Measurements from ENCODE around the gene PPP1R14B.

Gene PPP1R14B

GRCh38 chr11:64231546-64231945 is 15.2 kb downstream of the PPP1R14B start:
- H3K27ac ChIP-seq: no peak overlapping the region
- no peak for TF ChIP-seq ZFX (IDR thresholded peaks at IDR 0.05)
- TF ChIP-seq, protein P1, sequence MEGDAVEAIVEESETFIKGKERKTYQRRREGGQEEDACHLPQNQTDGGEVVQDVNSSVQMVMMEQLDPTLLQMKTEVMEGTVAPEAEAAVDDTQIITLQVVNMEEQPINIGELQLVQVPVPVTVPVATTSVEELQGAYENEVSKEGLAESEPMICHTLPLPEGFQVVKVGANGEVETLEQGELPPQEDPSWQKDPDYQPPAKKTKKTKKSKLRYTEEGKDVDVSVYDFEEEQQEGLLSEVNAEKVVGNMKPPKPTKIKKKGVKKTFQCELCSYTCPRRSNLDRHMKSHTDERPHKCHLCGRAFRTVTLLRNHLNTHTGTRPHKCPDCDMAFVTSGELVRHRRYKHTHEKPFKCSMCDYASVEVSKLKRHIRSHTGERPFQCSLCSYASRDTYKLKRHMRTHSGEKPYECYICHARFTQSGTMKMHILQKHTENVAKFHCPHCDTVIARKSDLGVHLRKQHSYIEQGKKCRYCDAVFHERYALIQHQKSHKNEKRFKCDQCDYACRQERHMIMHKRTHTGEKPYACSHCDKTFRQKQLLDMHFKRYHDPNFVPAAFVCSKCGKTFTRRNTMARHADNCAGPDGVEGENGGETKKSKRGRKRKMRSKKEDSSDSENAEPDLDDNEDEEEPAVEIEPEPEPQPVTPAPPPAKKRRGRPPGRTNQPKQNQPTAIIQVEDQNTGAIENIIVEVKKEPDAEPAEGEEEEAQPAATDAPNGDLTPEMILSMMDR (conservative IDR thresholded peaks at IDR 0.05): no peak

- TF ChIP-seq, protein P1 (conservative IDR thresholded peaks at IDR 0.05): no peak
- no peak for TF ChIP-seq ZFX (IDR thresholded peaks at IDR 0.05)
- H3K27ac ChIP-seq: peak overlapping the region; percentile 78
Measured at GRCh38 chr11:64230985-64231365, 15.8 kb downstream of the PPP1R14B start.

DNA sequence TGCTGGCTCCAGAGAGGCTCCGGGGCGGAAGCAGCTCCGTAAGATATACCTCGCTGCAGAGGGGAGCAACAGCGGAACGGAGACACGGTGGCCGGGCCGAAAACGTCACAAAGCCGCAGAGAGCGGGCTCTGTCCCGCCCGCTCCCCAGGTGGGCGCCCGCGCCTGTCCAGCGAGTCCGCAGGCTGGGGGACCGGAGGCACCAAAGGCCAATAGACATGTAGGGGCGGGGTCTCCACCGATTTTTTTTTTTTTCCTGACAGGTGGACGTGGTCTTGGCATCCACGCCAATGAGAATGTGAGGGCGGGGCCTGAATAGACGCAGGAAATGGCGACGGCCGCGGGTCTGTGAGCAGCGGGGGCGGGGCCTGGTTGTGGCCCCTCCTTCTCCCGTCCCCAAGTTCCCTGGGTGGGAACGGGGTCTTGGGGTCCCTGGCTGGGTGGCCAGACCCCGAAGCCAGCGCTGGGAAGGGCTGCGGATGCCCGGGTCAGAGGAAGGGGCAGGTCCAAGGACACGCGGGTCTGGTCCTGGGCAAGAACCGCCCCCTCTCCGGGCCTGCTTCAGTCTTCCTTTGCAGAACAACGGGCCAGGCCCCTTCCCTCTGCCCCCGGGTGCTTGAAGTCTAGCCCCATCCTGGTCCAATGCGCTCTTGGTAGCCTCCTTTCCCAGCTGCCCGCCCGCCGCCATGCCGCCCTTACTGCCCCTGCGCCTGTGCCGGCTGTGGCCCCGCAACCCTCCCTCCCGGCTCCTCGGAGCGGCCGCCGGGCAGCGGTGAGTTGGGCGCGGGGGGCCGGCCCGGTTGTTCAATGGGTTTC is 16.4 kb downstream of the PPP1R14B start, which contains the start of gene DNAJC4:
DNAJC4 (plus strand) TSS at position 378 of the 814 bp plus-strand sequence; CDS start at position 685, 307 bp downstream.
- H3K27ac ChIP-seq: peak within 1 kb of the TSS; percentile 78
- TF ChIP-seq ZFX (IDR thresholded peaks at IDR 0.05): no peak; the same call in 1 of the 2 replicates
- TF ChIP-seq, protein P1 (conservative IDR thresholded peaks at IDR 0.05): no peak

DNA sequence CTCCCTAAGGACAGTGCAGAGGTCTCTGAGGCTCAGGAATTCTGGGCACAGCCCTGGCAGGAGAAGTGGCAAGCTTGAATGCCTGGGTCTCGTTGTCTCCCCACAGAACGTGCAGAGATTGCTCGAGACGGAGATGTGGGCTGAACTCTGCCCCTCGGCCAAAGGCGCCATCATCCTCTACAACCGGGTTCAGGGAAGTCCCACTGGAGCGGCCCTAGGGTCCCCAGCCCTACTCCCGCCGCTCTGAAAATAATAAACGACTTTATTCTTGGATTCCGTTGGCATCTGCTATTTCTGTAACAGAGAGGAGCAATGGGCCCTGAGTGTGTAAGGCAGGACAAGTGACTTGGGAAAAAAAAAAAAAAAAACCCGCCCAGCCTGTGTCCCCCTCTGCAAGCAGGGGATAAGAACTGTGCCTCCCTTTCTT is 17.0 kb downstream of the PPP1R14B start:
- peak overlapping the region; percentile 78 for H3K27ac ChIP-seq
- TF ChIP-seq ZFX (IDR thresholded peaks at IDR 0.05): no peak
- TF ChIP-seq, protein P1 (conservative IDR thresholded peaks at IDR 0.05): no peak

GRCh38 chr11:64229090-64229743 is 17.5 kb downstream of the PPP1R14B start:
- H3K27ac ChIP-seq: peak overlapping the region; percentile 78
- TF ChIP-seq, protein P1 (conservative IDR thresholded peaks at IDR 0.05): no peak
- TF ChIP-seq ZFX (IDR thresholded peaks at IDR 0.05): no peak

DNA sequence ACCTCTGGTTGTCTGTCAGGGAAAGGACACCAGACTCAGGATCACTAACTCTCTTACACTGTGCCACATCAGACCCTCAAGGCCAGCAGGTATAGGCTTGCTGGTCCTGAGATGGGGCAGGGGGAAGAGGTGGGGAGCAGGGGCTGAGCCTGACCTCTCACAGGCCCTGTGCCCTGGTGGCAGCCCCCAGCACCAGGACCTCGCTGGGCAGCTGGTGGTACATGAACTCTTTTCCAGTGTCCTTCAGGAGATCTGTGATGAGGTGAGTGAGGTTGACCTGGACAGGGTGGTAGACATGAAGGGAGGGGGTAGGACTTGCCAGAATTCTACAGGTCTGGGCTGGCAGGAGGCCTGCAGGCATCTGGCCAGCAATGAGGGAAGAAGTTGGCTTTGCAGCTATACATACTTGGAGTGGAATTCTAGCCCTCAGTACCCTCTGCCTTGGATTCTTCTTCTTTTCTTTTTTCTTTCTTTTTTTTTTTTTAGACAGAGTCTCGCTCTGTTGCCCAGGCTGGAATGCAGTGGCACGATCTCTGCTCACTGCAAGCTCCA is 19.3 kb downstream of the PPP1R14B start:
- peak overlapping the region; percentile 91 for H3K27ac ChIP-seq
- TF ChIP-seq, protein P1 (conservative IDR thresholded peaks at IDR 0.05): no peak
- TF ChIP-seq ZFX (IDR thresholded peaks at IDR 0.05): no peak

Measured in C4-2B (cell line).